GM19372 (cell line): ENCODE measurements around the gene GALNT7.
A peak's percentile ranks its signal among the peaks of the same experiment; 100 is the strongest.

Experiments used
- ATAC-seq: cut with Tn5 transposase; IDR thresholded peaks from one replicate; pipeline ENCODE4 v1.9.1; 2021; ENCODE audit warnings: mild to moderate bottlenecking, low read depth, moderate library complexity; ENCODE audit not compliant: unreplicated experiment

The GALNT7 gene

GRCh38 chr4:173257732-173258717 lies 89.4 kb downstream of the GALNT7 start:
- peak; percentile 85 for ATAC-seq

- ATAC-seq, result no peak
Measured at GRCh38 chr4:173258866-173259265, 90.3 kb downstream of the GALNT7 start.

GRCh38 chr4:173259310-173259709 lies 90.7 kb downstream of the GALNT7 start:
- no peak for ATAC-seq

GRCh38 chr4:173261052-173261451 lies 92.4 kb downstream of the GALNT7 start:
- no peak for ATAC-seq

- ATAC-seq, result no peak
Measured at GRCh38 chr4:173262375-173262774, 93.8 kb downstream of the GALNT7 start.

- no peak for ATAC-seq
Measured at GRCh38 chr4:173264245-173264644, 95.6 kb downstream of the GALNT7 start.

- ATAC-seq, result no peak
Measured at GRCh38 chr4:173264684-173265185, 96.1 kb downstream of the GALNT7 start.

- ATAC-seq, result no peak
Measured at GRCh38 chr4:173265751-173266150, 97.1 kb downstream of the GALNT7 start.

GRCh38 chr4:173267711-173268110 lies 99.1 kb downstream of the GALNT7 start:
- ATAC-seq, result no peak

GRCh38 chr4:173269280-173269679 lies 100.7 kb downstream of the GALNT7 start:
- ATAC-seq, result no peak

- ATAC-seq, result no peak
Measured at GRCh38 chr4:173270312-173271027, 101.9 kb downstream of the GALNT7 start.

GRCh38 chr4:173272314-173272713 lies 103.7 kb downstream of the GALNT7 start:
- no peak for ATAC-seq

- ATAC-seq, result no peak
Measured at GRCh38 chr4:173272996-173273395, 104.4 kb downstream of the GALNT7 start.

GRCh38 chr4:173273941-173274340 lies 105.3 kb downstream of the GALNT7 start:
- no peak for ATAC-seq

- ATAC-seq, result no peak
Measured at GRCh38 chr4:173274744-173275143, 106.1 kb downstream of the GALNT7 start.

- no peak for ATAC-seq
Measured at GRCh38 chr4:173275150-173275549, 106.5 kb downstream of the GALNT7 start.

GRCh38 chr4:173277340-173277739 lies 108.7 kb downstream of the GALNT7 start:
- no peak for ATAC-seq

- no peak for ATAC-seq
Measured at GRCh38 chr4:173280998-173281397, 112.4 kb downstream of the GALNT7 start.

- no peak for ATAC-seq
Measured at GRCh38 chr4:173281406-173282255, 113.0 kb downstream of the GALNT7 start.

- ATAC-seq, result no peak
Measured at GRCh38 chr4:173282256-173282562, 113.6 kb downstream of the GALNT7 start.

GRCh38 chr4:173282626-173283025 lies 114.0 kb downstream of the GALNT7 start:
- no peak for ATAC-seq
